Esophagus squamous epithelium (tissue), 5 donors: Measurements from ENCODE around the gene KRT86. TPM values are rescaled to one million over a fixed set of nuclear protein-coding genes. Genes with fewer than 3 reads are reported as not detected.
A peak's percentile ranks its signal among the peaks of the same experiment; 100 is the strongest.

ENCODE experiments used
- DNase-seq: peaks from one replicate; lab custom pipeline; 2025; lab: John Stamatoyannopoulos, UW
- H3K27ac ChIP-seq, 4 donors: fragments of 200-600 bp; sonication (generic); one replicate each; pipeline ENCODE4 v1.5.1; 2016 to 2019; ENCODE audit warnings: mild to moderate bottlenecking in 1 of 4
- H3K27me3 ChIP-seq, 4 donors: fragments of 200-600 bp; sonication (generic); 1 replicate in 3 of 4; 2 replicates in 1 of 4; pipeline versions ENCODE4 v1.5.1 to v1.6.0; 2017 to 2021; ENCODE audit warnings: antibody characterized with exemption in 1 of 4
- H3K36me3 ChIP-seq, 3 donors: fragments of 200-600 bp; sonication (generic); one replicate each; pipeline ENCODE4 v1.5.1; 2016 to 2019
- H3K4me1 ChIP-seq, 3 donors: fragments of 200-600 bp; sonication (generic); one replicate each; pipeline ENCODE4 v1.5.1; 2017 to 2019
- H3K4me3 ChIP-seq, 4 donors: fragments of 200-600 bp; sonication (generic); 1 replicate in 3 of 4; 2 replicates in 1 of 4; pipeline ENCODE4 v1.5.1; 2016 to 2019; ENCODE audit warnings: mild to moderate bottlenecking in 2 of 4, moderate library complexity in 1 of 4
- H3K9me3 ChIP-seq, 3 donors: fragments of 200-600 bp; sonication (generic); one replicate each; pipeline ENCODE4 v1.5.1; 2016 to 2019
- POLR2A ChIP-seq, 4 donors: fragments of 450-650 bp; IDR thresholded peaks; one replicate each; pipeline ENCODE4 v1.6.1; 2017; ENCODE audit warnings: antibody characterized with exemption in 4 of 4, mild to moderate bottlenecking in 4 of 4, moderate library complexity in 3 of 4
- WGBS, 2 donors: methylation state at CpG; one replicate each; pipeline ENCODE4 v1.1.5; 2018; 5-methylcytosine and 5-hydroxymethylcytosine counted together
- intact Hi-C: fragments of 100-400 bp; cut with DNase I; formaldehyde crosslinking; loops from one replicate; pipeline ENCODE4 v1.15.0; 2022
- total RNA-seq, 4 donors: library from RNA; depleted of rRNA; stranded (reverse); fragments of >200 nt; gene quantifications; one replicate each; pipeline ENCODE4 v1.1.0, GENCODE V29; 2016
- TF ChIP-seq, protein P1 (sequence below), 6 experiments: fragments of 450-650 bp in 4 of 6; fragments of 200-600 bp in 2 of 6; sonication (generic) in 2 of 6; IDR thresholded peaks; one replicate each; pipeline ENCODE4 v1.5.1; 2016 to 2019; ENCODE audit warnings: antibody characterized with exemption in 6 of 6, mild to moderate bottlenecking in 4 of 6, moderate library complexity in 4 of 6
- donor health status: DM: yes; HTN: yes; CAD: no.

KRT86 gene
- total RNA-seq, 4 donors from 2014 or later: not detected

GRCh38 chr12:52271158-52271557 lies 3.3 kb upstream of the KRT86 start:
- WGBS, 2 donors: 50 to 81% methylated on average over 1 of the region's 1 CpG
- H3K27ac ChIP-seq: no peak overlapping the region
- H3K9me3 ChIP-seq: no peaks in the 10 kb centered on the region
- DNase-seq: no peak
- H3K4me1 ChIP-seq: no peaks in the 10 kb centered on the region
- H3K36me3 ChIP-seq: no peaks in the 10 kb centered on the region
- peaks cover 0 to 24% (median 0%) of the 10 kb centered on the region in 4 donors for H3K27me3 ChIP-seq
- no peak overlapping the region for H3K4me3 ChIP-seq
- no peak for TF ChIP-seq POLR2A (IDR thresholded peaks at IDR 0.05)
- TF ChIP-seq, protein P1, sequence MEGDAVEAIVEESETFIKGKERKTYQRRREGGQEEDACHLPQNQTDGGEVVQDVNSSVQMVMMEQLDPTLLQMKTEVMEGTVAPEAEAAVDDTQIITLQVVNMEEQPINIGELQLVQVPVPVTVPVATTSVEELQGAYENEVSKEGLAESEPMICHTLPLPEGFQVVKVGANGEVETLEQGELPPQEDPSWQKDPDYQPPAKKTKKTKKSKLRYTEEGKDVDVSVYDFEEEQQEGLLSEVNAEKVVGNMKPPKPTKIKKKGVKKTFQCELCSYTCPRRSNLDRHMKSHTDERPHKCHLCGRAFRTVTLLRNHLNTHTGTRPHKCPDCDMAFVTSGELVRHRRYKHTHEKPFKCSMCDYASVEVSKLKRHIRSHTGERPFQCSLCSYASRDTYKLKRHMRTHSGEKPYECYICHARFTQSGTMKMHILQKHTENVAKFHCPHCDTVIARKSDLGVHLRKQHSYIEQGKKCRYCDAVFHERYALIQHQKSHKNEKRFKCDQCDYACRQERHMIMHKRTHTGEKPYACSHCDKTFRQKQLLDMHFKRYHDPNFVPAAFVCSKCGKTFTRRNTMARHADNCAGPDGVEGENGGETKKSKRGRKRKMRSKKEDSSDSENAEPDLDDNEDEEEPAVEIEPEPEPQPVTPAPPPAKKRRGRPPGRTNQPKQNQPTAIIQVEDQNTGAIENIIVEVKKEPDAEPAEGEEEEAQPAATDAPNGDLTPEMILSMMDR (IDR thresholded peaks at IDR 0.05): no peak
- intact Hi-C loops: no loop called here

GRCh38 chr12:52275686-52276085 lies 1.2 kb downstream of the KRT86 start:
- no peak for DNase-seq
- intact Hi-C loops: loop anchor here (5.0 kb wide), 1 partner anchor 108 kb away; no protein-coding TSS in a partner anchor
- peaks cover 7 to 24% (median 22%) of the 10 kb centered on the region in 3 donors for H3K4me1 ChIP-seq
- TF ChIP-seq, protein P1 (IDR thresholded peaks at IDR 0.05): no peak
- no peak for TF ChIP-seq POLR2A (IDR thresholded peaks at IDR 0.05)
- WGBS, 2 donors: 94 to 96% methylated on average over 2 to 3 of the region's 3 CpGs
- H3K36me3 ChIP-seq: no peaks in the 10 kb centered on the region
- peaks cover 0 to 27% (median 0%) of the 10 kb centered on the region in 4 donors for H3K27me3 ChIP-seq
- no peaks in the 10 kb centered on the region for H3K9me3 ChIP-seq
- H3K27ac ChIP-seq: no peak overlapping the region
- no peak overlapping the region for H3K4me3 ChIP-seq

GRCh38 chr12:52277486-52278245 lies 3.2 kb downstream of the KRT86 start:
- H3K4me1 ChIP-seq: peaks cover 13 to 34% (median 29%) of the 10 kb centered on the region in 3 donors
- no peak for DNase-seq
- WGBS, 2 donors: 74% methylated on average over 3 to 5 of the region's 9 CpGs
- H3K36me3 ChIP-seq: no peaks in the 10 kb centered on the region
- TF ChIP-seq, protein P1 (IDR thresholded peaks at IDR 0.05): no peak
- no peak for TF ChIP-seq POLR2A (IDR thresholded peaks at IDR 0.05)
- intact Hi-C loops: loop anchor here (5.0 kb wide), 1 partner anchor 110 kb away; no protein-coding TSS in a partner anchor
- peaks cover 0 to 21% (median 0%) of the 10 kb centered on the region in 4 donors for H3K27me3 ChIP-seq
- no peak overlapping the region for H3K27ac ChIP-seq
- H3K4me3 ChIP-seq: no peak overlapping the region
- H3K9me3 ChIP-seq: no peaks in the 10 kb centered on the region

DNA sequence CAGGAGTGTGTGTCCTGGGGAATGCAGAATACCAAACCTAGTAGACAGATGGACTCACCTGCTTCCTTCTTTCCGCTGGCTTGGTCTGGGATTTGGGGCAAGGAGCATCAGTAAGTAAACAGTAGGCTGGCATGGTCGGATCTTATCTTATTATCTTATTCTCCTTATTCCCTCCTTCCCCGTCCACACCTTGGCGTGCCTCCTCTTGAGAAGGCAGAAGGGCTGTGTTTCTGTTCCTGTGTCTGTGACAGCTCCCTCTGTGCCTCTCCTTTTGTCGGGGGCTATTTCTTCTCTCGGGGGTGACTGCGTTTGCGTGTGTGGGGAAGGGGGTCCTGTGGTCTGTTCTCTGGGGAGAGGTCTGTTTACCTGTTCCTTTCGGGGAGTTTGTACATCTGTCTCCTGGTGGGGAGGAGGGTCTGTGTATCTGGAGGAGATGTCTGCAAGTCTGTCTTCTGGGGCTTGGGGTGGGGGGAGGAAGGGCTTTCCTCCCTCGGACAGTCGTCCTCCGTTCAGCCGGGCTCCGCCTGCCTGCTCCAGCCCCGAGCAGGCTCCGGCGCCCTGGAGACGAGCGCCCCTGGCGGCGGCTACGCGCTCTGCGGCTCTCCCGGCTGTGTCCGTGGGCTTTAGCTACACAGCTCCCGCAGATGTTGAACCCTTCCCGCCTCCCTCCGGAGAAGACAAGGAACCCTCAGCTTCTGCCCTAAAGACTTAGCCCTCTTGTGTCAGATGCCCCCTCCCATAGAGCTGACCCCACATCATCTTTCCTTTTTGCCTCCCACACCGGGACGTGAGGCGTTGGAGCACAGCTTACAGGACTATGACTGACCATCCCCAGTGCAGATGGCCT lies 4.4 kb downstream of the KRT86 start:
- 13 to 38% methylated on average over 17 to 26 of the region's 32 CpGs for WGBS, 2 donors
- no peaks in the 10 kb centered on the region for H3K36me3 ChIP-seq
- H3K4me1 ChIP-seq: peaks cover 13 to 34% (median 29%) of the 10 kb centered on the region in 3 donors
- intact Hi-C loops: loop anchor here (5.0 kb wide), 1 partner anchor 111 kb away; no protein-coding TSS in a partner anchor
- H3K4me3 ChIP-seq: peak overlapping the region in 3 of 4 donors; percentile 25 to 48 (median 27)
- H3K27ac ChIP-seq: peak overlapping the region; percentile 60 to 87 (median 83)
- H3K27me3 ChIP-seq: peaks cover 0 to 21% (median 0%) of the 10 kb centered on the region in 4 donors
- H3K9me3 ChIP-seq: no peaks in the 10 kb centered on the region
- TF ChIP-seq, protein P1 (IDR thresholded peaks at IDR 0.05): peak; percentile 85 to 97 (median 96)
- TF ChIP-seq POLR2A (IDR thresholded peaks at IDR 0.05): no peak
- no peak for DNase-seq
